SK-N-MC (cell line): Measurements from ENCODE around the gene ARHGAP18.
A peak's percentile ranks its signal among the peaks of the same experiment; 100 is the strongest.

Experiments
- DNase-seq: peaks from one replicate; pipeline ENCODE4 v3.0.0-alpha.2; 2011; ENCODE audit warnings: low read depth, low spot score
- H3K27ac ChIP-seq: fragments of 200-600 bp; sonication (generic); 2 replicates; pipeline ENCODE4 v1.5.1; 2016; ENCODE audit warnings: mixed run types
- H3K36me3 ChIP-seq: fragments of 200-600 bp; sonication (generic); 2 replicates; pipeline ENCODE4 v1.6.1; 2017; ENCODE audit warnings: antibody characterized with exemption, low read length, mixed read lengths; ENCODE audit not compliant: insufficient read depth
- H3K4me3 ChIP-seq: fragments of 200-600 bp; sonication (generic); 2 replicates; pipeline ENCODE4 v1.5.1; 2016
- H3K9ac ChIP-seq: fragments of 200-600 bp; sonication (generic); 2 replicates; pipeline ENCODE4 v1.8.0; 2017; ENCODE audit warnings: mixed run types, mixed read lengths; ENCODE audit not compliant: insufficient read length
- H3K9me3 ChIP-seq: fragments of 200-600 bp; sonication (generic); 2 replicates; pipeline ENCODE4 v1.6.1; 2017; ENCODE audit warnings: low read depth, mild to moderate bottlenecking, antibody characterized with exemption, low read length, moderate library complexity, mixed read lengths
- EZH2 ChIP-seq: fragments of 200-600 bp; sonication (generic); IDR thresholded peaks from one replicate; pipeline ENCODE4 v1.6.1; 2017; ENCODE audit warnings: antibody characterized with exemption
- FOXP2 ChIP-seq: optimal IDR thresholded peaks from 2 replicates; pipeline ENCODE3; 2011; ENCODE audit warnings: mild to moderate bottlenecking, moderate library complexity; ENCODE audit not compliant: insufficient read depth; ENCODE audit errors: extremely low read length, control extremely low read depth
- POLR2AphosphoS5 ChIP-seq: IDR thresholded peaks from 2 replicates; pipeline ENCODE4 v1.6.1; 2012; ENCODE audit warnings: mild to moderate bottlenecking, low read depth, low read length, borderline replicate concordance

Gene ARHGAP18

DNA sequence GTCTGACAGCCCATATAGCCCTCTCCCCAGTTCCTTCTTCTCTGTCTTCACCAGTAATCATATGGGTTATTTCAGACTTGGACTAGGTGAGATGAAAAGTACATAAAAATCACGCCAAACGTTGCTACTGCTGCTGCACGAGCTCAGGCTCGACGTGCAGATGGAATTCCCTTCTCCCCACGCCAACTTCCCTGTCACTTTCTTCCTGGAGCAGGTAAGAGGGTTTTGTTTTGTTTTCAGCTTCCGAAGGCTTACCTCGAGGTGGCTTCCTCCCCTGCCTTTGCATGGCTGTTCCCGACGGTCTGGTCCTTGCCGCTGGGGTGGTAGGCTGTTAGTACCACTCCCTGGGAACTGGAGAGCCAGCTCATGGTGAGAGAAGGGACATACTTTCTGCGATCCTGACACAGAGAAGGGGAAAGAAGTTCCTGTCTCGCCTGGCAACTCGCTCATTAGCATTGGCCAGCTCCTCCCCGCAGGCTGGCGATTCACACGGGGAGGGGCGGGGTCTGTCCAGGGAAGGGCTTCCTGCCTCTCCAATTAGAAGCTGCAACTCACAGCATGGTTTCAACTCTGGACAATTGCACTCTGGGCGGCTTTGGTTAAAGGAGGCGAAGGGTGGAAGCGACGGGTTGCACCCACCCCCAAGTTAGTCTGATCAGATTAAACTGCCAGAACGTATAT, at the start of gene ARHGAP18:
Gene ARHGAP18, minus strand, starts transcription at position 409 of the 681 bp plus-strand sequence. Its CDS starts 41 bp downstream, at position 368.
- Histone ChIP-seq H3K4me3 (peak within 1 kb of the TSS; percentile 86), H3K27ac (peak within 1 kb of the TSS; percentile 76), H3K36me3 (no peaks in the 10 kb centered on the region), H3K9ac (peak within 1 kb of the TSS; percentile 70), H3K9me3 (no peaks in the 10 kb centered on the region)
- no peak for DNase-seq
- no peak for TF ChIP-seq EZH2
- peak; percentile 86 for TF ChIP-seq POLR2AphosphoS5

DNA sequence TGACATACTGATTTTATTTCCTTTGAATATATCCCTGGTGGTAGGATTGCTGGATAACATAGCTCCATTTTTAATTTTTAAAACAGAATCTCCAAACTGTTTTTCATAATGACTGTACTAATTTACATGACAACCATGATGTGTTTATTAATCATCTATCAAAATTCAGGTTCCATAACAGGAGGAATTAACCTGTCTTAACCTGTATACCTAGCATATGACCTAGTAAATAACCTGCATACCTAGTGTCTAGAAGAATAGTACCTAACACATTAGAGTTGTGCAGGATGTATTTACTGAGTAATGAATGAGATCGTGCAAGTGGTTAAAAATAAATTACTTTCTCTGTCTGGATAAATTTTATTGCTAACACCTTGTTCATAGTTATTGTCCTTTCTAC, 45.8 kb upstream of the ARHGAP18 start:
- H3K36me3 ChIP-seq: no peaks in the 10 kb centered on the region
- no peaks in the 10 kb centered on the region for H3K9me3 ChIP-seq
- no peak for TF ChIP-seq FOXP2
- H3K27ac ChIP-seq: no peak overlapping the region
- no peak for DNase-seq
- H3K9ac ChIP-seq: no peak overlapping the region
- no peak overlapping the region for H3K4me3 ChIP-seq

- Histone ChIP-seq H3K4me3 (no peak overlapping the region), H3K9me3 (no peaks in the 10 kb centered on the region), H3K9ac (no peak overlapping the region), H3K27ac (no peak overlapping the region), H3K36me3 (no peaks in the 10 kb centered on the region)
- no peak for TF ChIP-seq POLR2AphosphoS5
- no peak for TF ChIP-seq EZH2
- TF ChIP-seq FOXP2: no peak
- no peak for DNase-seq
Measured at GRCh38 chr6:129754750-129755149, 44.8 kb upstream of the ARHGAP18 start.

DNA sequence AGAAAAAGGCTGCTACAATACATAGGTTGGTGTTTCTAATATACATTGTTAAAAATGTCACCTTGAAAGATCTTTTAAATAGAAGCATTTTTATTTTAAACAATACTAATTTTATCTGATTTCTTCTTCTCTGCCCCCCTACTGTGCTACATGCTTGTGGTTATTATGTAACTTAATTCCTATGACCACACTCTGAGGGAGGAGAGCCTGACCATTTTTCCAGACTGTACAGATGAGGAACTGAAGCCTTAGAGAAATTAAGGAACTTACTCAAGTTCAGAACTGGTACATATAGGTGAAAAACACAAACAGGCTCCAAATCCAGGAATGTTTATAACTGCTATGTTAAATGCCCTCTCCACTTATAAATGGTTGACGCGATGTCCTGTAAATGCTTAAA, 43.4 kb upstream of the ARHGAP18 start:
- DNase-seq: no peak
- TF ChIP-seq POLR2AphosphoS5: no peak
- no peak for TF ChIP-seq EZH2
- H3K9ac ChIP-seq: no peak overlapping the region
- no peaks in the 10 kb centered on the region for H3K36me3 ChIP-seq
- no peaks in the 10 kb centered on the region for H3K9me3 ChIP-seq
- no peak overlapping the region for H3K27ac ChIP-seq
- H3K4me3 ChIP-seq: no peak overlapping the region

DNA sequence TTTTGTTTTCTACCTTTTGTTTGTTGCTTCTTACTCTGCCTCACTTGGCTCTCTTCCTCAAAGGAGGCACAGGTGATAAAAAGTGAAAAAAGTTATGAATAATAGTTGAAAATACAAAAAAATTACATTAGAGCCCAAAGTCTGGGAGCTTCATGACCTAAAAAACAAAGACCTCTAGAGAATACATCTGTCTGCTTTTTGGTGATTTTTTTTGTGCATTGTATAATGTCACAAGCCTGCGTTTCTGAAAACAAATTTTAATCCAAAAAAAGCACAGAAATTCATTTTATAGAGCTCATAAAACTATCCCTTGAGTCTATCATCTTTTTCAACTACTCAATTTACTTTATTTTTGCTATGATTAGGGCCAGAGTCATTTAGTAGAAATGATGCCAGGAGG, 41.4 kb upstream of the ARHGAP18 start:
- no peak for DNase-seq
- TF ChIP-seq EZH2 (no peak), FOXP2 (no peak), POLR2AphosphoS5 (no peak)
- Histone ChIP-seq H3K9me3 (no peaks in the 10 kb centered on the region), H3K9ac (no peak overlapping the region), H3K4me3 (no peak overlapping the region), H3K27ac (no peak overlapping the region), H3K36me3 (no peaks in the 10 kb centered on the region)

- Histone ChIP-seq H3K4me3 (peak overlapping the region; percentile 57), H3K27ac (peak overlapping the region; percentile 81), H3K9me3 (no peaks in the 10 kb centered on the region), H3K9ac (no peak overlapping the region), H3K36me3 (no peaks in the 10 kb centered on the region)
- no peak for DNase-seq
- TF ChIP-seq EZH2 (no peak), FOXP2 (no peak), POLR2AphosphoS5 (no peak)
Measured at GRCh38 chr6:129750360-129750759, 40.4 kb upstream of the ARHGAP18 start.

GRCh38 chr6:129749749-129750120, 39.8 kb upstream of the ARHGAP18 start:
- DNase-seq: peak; percentile 88
- peak overlapping the region; percentile 10 for H3K9ac ChIP-seq
- H3K4me3 ChIP-seq: peak overlapping the region; percentile 57
- no peaks in the 10 kb centered on the region for H3K36me3 ChIP-seq
- H3K9me3 ChIP-seq: no peaks in the 10 kb centered on the region
- TF ChIP-seq POLR2AphosphoS5 (peak; percentile 43; the same call in 1 of the 2 replicates), FOXP2 (no peak)
- peak overlapping the region; percentile 81 for H3K27ac ChIP-seq

GRCh38 chr6:129748901-129749748, 39.1 kb upstream of the ARHGAP18 start:
- H3K4me3 ChIP-seq: peak overlapping the region; percentile 57
- TF ChIP-seq POLR2AphosphoS5 (no peak), FOXP2 (no peak), EZH2 (no peak)
- H3K36me3 ChIP-seq: no peaks in the 10 kb centered on the region
- no peaks in the 10 kb centered on the region for H3K9me3 ChIP-seq
- H3K9ac ChIP-seq: peak overlapping the region; percentile 10
- DNase-seq: no peak
- peak overlapping the region; percentile 81 for H3K27ac ChIP-seq
